Hepatocyte (in vitro differentiated cells): ENCODE data around the gene CCR7.

Experiments
- CTCF ChIP-seq: fragments of 200-600 bp; sonication (generic); IDR thresholded peaks from 2 replicates; pipeline ENCODE4 v1.5.1; 2016; ENCODE audit warnings: antibody characterized with exemption, mild to moderate bottlenecking; ENCODE audit not compliant: poor library complexity
- EZH2 ChIP-seq: fragments of 200-600 bp; sonication (generic); IDR thresholded peaks from 2 replicates; pipeline ENCODE4 v1.6.1; 2016; ENCODE audit warnings: antibody characterized with exemption, mild to moderate bottlenecking, borderline replicate concordance
- EZH2phosphoT487 ChIP-seq: fragments of 200-600 bp; sonication (generic); IDR thresholded peaks from one replicate; pipeline ENCODE4 v1.6.1; 2018; ENCODE audit warnings: antibody characterized with exemption, mild to moderate bottlenecking, low read depth, moderate library complexity; ENCODE audit not compliant: unreplicated experiment, severe bottlenecking

GRCh38 chr17:40517981-40518380 is 47.3 kb downstream of the CCR7 start:
- TF ChIP-seq CTCF (no peak), EZH2phosphoT487 (no peak), EZH2 (no peak)
